Transverse colon (tissue), 4 donors: ENCODE results near the gene SDR42E2.

ENCODE experiments used
- POLR2AphosphoS5 ChIP-seq, 3 donors: sonication (generic); formaldehyde crosslinking; IDR thresholded peaks; one replicate each; pipeline ENCODE4 v1.6.1; 2016; ENCODE audit warnings: antibody characterized with exemption in 3 of 3
- TF ChIP-seq, protein P1 (sequence below), 5 experiments: fragments of 200-600 bp in 3 of 5; fragments of 450-650 bp in 2 of 5; sonication (generic) in 3 of 5; IDR thresholded peaks; 1 replicate in 2 of 5; 2 replicates in 3 of 5; pipeline ENCODE4 v1.5.1; 2016 to 2017; ENCODE audit warnings: antibody characterized with exemption in 5 of 5, inconsistent platforms in 3 of 5, mild to moderate bottlenecking in 2 of 5, moderate library complexity in 1 of 5

- TF ChIP-seq POLR2AphosphoS5 (IDR thresholded peaks at IDR 0.05) = peak; percentile 12 to 53 (median 25)
- TF ChIP-seq, protein P1, sequence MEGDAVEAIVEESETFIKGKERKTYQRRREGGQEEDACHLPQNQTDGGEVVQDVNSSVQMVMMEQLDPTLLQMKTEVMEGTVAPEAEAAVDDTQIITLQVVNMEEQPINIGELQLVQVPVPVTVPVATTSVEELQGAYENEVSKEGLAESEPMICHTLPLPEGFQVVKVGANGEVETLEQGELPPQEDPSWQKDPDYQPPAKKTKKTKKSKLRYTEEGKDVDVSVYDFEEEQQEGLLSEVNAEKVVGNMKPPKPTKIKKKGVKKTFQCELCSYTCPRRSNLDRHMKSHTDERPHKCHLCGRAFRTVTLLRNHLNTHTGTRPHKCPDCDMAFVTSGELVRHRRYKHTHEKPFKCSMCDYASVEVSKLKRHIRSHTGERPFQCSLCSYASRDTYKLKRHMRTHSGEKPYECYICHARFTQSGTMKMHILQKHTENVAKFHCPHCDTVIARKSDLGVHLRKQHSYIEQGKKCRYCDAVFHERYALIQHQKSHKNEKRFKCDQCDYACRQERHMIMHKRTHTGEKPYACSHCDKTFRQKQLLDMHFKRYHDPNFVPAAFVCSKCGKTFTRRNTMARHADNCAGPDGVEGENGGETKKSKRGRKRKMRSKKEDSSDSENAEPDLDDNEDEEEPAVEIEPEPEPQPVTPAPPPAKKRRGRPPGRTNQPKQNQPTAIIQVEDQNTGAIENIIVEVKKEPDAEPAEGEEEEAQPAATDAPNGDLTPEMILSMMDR (IDR thresholded peaks at IDR 0.05) = peak; percentile 79 to 93 (median 83)
Observed at GRCh38 chr16:22188595-22189442, 26.5 kb downstream of the SDR42E2 start.
